H1 (cell line): ENCODE results near the gene DHRS13. TPM values are rescaled to one million over a fixed set of nuclear protein-coding genes. Genes with fewer than 3 reads are reported as not detected.

Experiments
- CTCF ChIA-PET: fragments of 300-600 bp; sonication (Branson Sonifier 250); formaldehyde crosslinking; loops from one replicate; lab custom pipeline; 2021; ENCODE audit not compliant: partially characterized antibody; lab: Charles Lee
- POLR2A ChIA-PET: fragments of 300-600 bp; sonication (Branson Sonifier 250); formaldehyde crosslinking; loops from one replicate; lab custom pipeline; 2021; ENCODE audit warnings: inconsistent platforms; ENCODE audit not compliant: partially characterized antibody; lab: Charles Lee
- DNase-seq, 2 experiments: peaks; one replicate each; pipeline versions ENCODE4 v3.0.0 to v3.0.0-alpha.2; 2010 to 2022; ENCODE audit warnings: low spot score in 2 of 2, low read depth in 1 of 2, mixed read lengths in 1 of 2
- FAIRE-seq: peaks from 2 replicates; lab custom pipeline; 2011; peaks lifted over from hg19 to GRCh38; lab: Jason Lieb, UNC
- H2AFZ ChIP-seq: 2 replicates; pipeline ENCODE4 v1.8.1; 2012; ENCODE audit warnings: low read length, inconsistent platforms
- H2AK5ac ChIP-seq: 2 replicates; pipeline ENCODE4 v1.6.1; 2013; ENCODE audit warnings: low read depth, low read length
- H2BK120ac ChIP-seq: replicated peaks from 2 replicates; pipeline ENCODE3; 2013; ENCODE audit warnings: low read depth, low read length, inconsistent platforms
- H2BK12ac ChIP-seq: 2 replicates; pipeline ENCODE4 v1.6.1; 2013; ENCODE audit warnings: low read depth, low read length
- H2BK15ac ChIP-seq: 2 replicates; pipeline ENCODE4 v1.6.1; 2013; ENCODE audit warnings: low read length
- H2BK20ac ChIP-seq: 2 replicates; pipeline ENCODE4 v1.6.1; 2013; ENCODE audit warnings: low read length
- H2BK5ac ChIP-seq: 2 replicates; pipeline ENCODE4 v1.6.1; 2013; ENCODE audit warnings: low read depth, low read length
- H3K14ac ChIP-seq: 2 replicates; pipeline ENCODE4 v1.6.1; 2013; ENCODE audit warnings: inconsistent platforms; ENCODE audit not compliant: insufficient read length
- H3K18ac ChIP-seq: 2 replicates; pipeline ENCODE4 v1.6.1; 2013; ENCODE audit warnings: low read length; ENCODE audit errors: extremely low read depth
- H3K23ac ChIP-seq: 2 replicates; pipeline ENCODE4 v1.6.1; 2013; ENCODE audit warnings: inconsistent platforms; ENCODE audit not compliant: insufficient read length
- H3K23me2 ChIP-seq: 2 replicates; pipeline ENCODE4 v1.6.1; 2013; ENCODE audit warnings: low read depth, low read length
- H3K27ac ChIP-seq: 2 replicates; pipeline ENCODE4 v1.6.1; 2011; ENCODE audit warnings: low read depth, low read length, inconsistent platforms
- H3K27me3 ChIP-seq, 4 experiments: replicated peaks in 1 of 4; 1 replicate in 1 of 4; 2 replicates in 3 of 4; pipeline versions ENCODE4 v1.6.1 to v1.8.1; 2011 to 2013; ENCODE audit warnings: low read length in 3 of 4, mild to moderate bottlenecking in 3 of 4, inconsistent platforms in 2 of 4, mixed read lengths in 2 of 4, moderate library complexity in 1 of 4; ENCODE audit not compliant: control insufficient read depth in 3 of 4, insufficient read depth in 3 of 4; ENCODE audit errors: extremely low read depth in 1 of 4
- H3K36me3 ChIP-seq, 4 experiments: 2 replicates each; pipeline versions ENCODE4 v1.6.1 to v1.8.1; 2011 to 2013; ENCODE audit warnings: mild to moderate bottlenecking in 4 of 4, low read length in 3 of 4, moderate library complexity in 2 of 4, control low read depth in 1 of 4, inconsistent platforms in 1 of 4; ENCODE audit not compliant: insufficient read depth in 4 of 4, control insufficient read depth in 2 of 4
- H3K4ac ChIP-seq: replicated peaks from 2 replicates; pipeline ENCODE3; 2013; ENCODE audit warnings: low read length, low read depth, mixed read lengths, inconsistent platforms; ENCODE audit not compliant: insufficient read length
- H3K4me1 ChIP-seq, 4 experiments: replicated peaks in 1 of 4; 1 replicate in 1 of 4; 2 replicates in 3 of 4; pipeline versions ENCODE4 v1.6.1 to v1.8.1; 2011 to 2013; ENCODE audit warnings: low read length in 3 of 4, inconsistent platforms in 2 of 4, mixed read lengths in 1 of 4; ENCODE audit not compliant: insufficient read depth in 4 of 4, control insufficient read depth in 3 of 4
- H3K4me2 ChIP-seq, 2 experiments: 2 replicates each; pipeline versions ENCODE4 v1.6.1 to v1.8.1; 2011 to 2013; ENCODE audit warnings: low read depth in 2 of 2, low read length in 2 of 2, control low read depth in 1 of 2, inconsistent platforms in 1 of 2, mild to moderate bottlenecking in 1 of 2; ENCODE audit not compliant: insufficient read depth in 1 of 2
- H3K4me3 ChIP-seq, 4 experiments: fragments of 200-600, 300-600 bp in 1 of 4; sonication (generic), shearing (Covaris generic), sonication (Bioruptor Twin) in 1 of 4; 2 replicates each; pipeline versions ENCODE4 v1.5.1 to v1.8.1; 2011 to 2016; ENCODE audit warnings: low read length in 4 of 4, low read depth in 3 of 4, control low read depth in 2 of 4, inconsistent platforms in 2 of 4, mild to moderate bottlenecking in 2 of 4, mixed read lengths in 1 of 4, moderate library complexity in 1 of 4; ENCODE audit not compliant: insufficient read depth in 2 of 4; ENCODE audit errors: extremely low read depth in 1 of 4
- H3K56ac ChIP-seq: replicated peaks from 2 replicates; pipeline ENCODE3; 2013; ENCODE audit warnings: low read depth, mild to moderate bottlenecking, mixed read lengths, low read length, inconsistent platforms; ENCODE audit not compliant: insufficient read length
- H3K79me1 ChIP-seq: 2 replicates; pipeline ENCODE4 v1.6.1; 2013; ENCODE audit warnings: low read depth, low read length, control low read depth
- H3K79me2 ChIP-seq, 2 experiments: 2 replicates each; pipeline versions ENCODE4 v1.6.1 to v1.8.1; 2012 to 2013; ENCODE audit warnings: low read length in 2 of 2, mild to moderate bottlenecking in 2 of 2, inconsistent platforms in 1 of 2; ENCODE audit not compliant: insufficient read depth in 2 of 2, control insufficient read depth in 1 of 2
- H3K9ac ChIP-seq, 4 experiments: replicated peaks in 1 of 4; 1 replicate in 1 of 4; 2 replicates in 3 of 4; pipeline versions ENCODE4 v1.6.1 to v1.8.1; 2011 to 2013; ENCODE audit warnings: low read depth in 3 of 4, low read length in 3 of 4, control low read depth in 2 of 4, mild to moderate bottlenecking in 2 of 4, moderate library complexity in 2 of 4, inconsistent platforms in 1 of 4; ENCODE audit errors: extremely low read depth in 1 of 4
- H3K9me3 ChIP-seq, 2 experiments: 2 replicates each; pipeline versions ENCODE4 v1.6.1 to v1.8.1; 2012 to 2013; ENCODE audit warnings: mild to moderate bottlenecking in 2 of 2, moderate library complexity in 2 of 2, control low read depth in 1 of 2, inconsistent platforms in 1 of 2, low read depth in 1 of 2, low read length in 1 of 2, mixed read lengths in 1 of 2; ENCODE audit not compliant: insufficient read depth in 2 of 2
- H4K20me1 ChIP-seq, 2 experiments: replicated peaks in 1 of 2; 2 replicates each; pipeline versions ENCODE3 to v1.8.1; 2011 to 2013; ENCODE audit warnings: inconsistent platforms in 2 of 2, low read length in 2 of 2, mild to moderate bottlenecking in 1 of 2; ENCODE audit not compliant: insufficient read depth in 2 of 2, control insufficient read depth in 1 of 2
- H4K5ac ChIP-seq: 2 replicates; pipeline ENCODE4 v1.6.1; 2013; ENCODE audit warnings: low read length, low read depth, mixed read lengths, inconsistent platforms; ENCODE audit not compliant: insufficient read length
- H4K8ac ChIP-seq: 2 replicates; pipeline ENCODE4 v1.8.0; 2013; ENCODE audit warnings: mild to moderate bottlenecking, moderate library complexity, low read length, inconsistent platforms; ENCODE audit not compliant: insufficient read depth; ENCODE audit errors: extremely low read depth
- H4K91ac ChIP-seq: replicated peaks from 2 replicates; pipeline ENCODE3; 2013; ENCODE audit warnings: low read length, mixed read lengths, inconsistent platforms; ENCODE audit not compliant: insufficient read length
- POLR2A ChIP-seq, 2 experiments: IDR thresholded peaks; 1 replicate in 1 of 2; 2 replicates in 1 of 2; pipeline ENCODE4 v1.6.1; 2011; ENCODE audit warnings: low read depth in 2 of 2, low read length in 2 of 2, mild to moderate bottlenecking in 2 of 2; ENCODE audit errors: control extremely low read depth in 1 of 2
- TAF7 ChIP-seq: optimal IDR thresholded peaks from 2 replicates; pipeline ENCODE3; 2011; ENCODE audit warnings: low read depth, mild to moderate bottlenecking, inconsistent platforms, low read length, moderate library complexity, borderline replicate concordance
- TBP ChIP-seq: IDR thresholded peaks from 2 replicates; pipeline ENCODE4 v1.6.1; 2011; ENCODE audit warnings: low read depth, low read length, improper control_type of control experiment
- WGBS, 2 experiments: shearing (Covaris generic) in 1 of 2; methylation state at CpG; one replicate each; pipeline versions ENCODE4 v1.1.6 to v1.1.7; 2013 to 2015; ENCODE audit warnings: low lambda C conversion rate in 2 of 2, mixed read lengths in 2 of 2, inconsistent platforms in 1 of 2, low coverage in 1 of 2, missing lambda C conversion rate in 1 of 2; ENCODE audit not compliant: insufficient replicate concordance in 2 of 2, insufficient coverage in 1 of 2, insufficient read length in 1 of 2; ENCODE audit errors: extremely low coverage in 1 of 2, missing lambda C conversion rate in 1 of 2; 5-methylcytosine and 5-hydroxymethylcytosine counted together
- polyA plus RNA-seq, 7 experiments: library from polyadenylated mRNA; depleted of rRNA in 3 of 7; stranded (reverse) in 5 of 7; unstranded in 2 of 7; fragments of >200 nt in 5 of 7; fragments of 200-250 nt in 2 of 7; gene quantifications; 1 replicate in 5 of 7; 2 replicates in 1 of 7; 4 replicates in 1 of 7; pipeline versions ENCODE4 v1.2.1 to v1.2.3, GENCODE V29; 2011 to 2013; ENCODE audit warnings: missing spikeins in 2 of 7, mixed read lengths in 2 of 7
- total RNA-seq: library from RNA; stranded (reverse); fragmentation: NEBNext Ultra II Directional; extraction: Animal tissue kit (Norgen Biotek cat#: 25700); gene quantifications from 2 replicates; pipeline ENCODE4 v1.2.1, GENCODE V29; 2021

The DHRS13 gene
- total and polyA plus RNA-seq, 2 of the 8 experiments (the other 6 are each of a cell fraction or from before 2014, with no cell fraction given): 23.7 to 30.0 TPM

GRCh38 chr17:28887871-28888471 lies 14.9 kb downstream of the DHRS13 start:
- H3K36me3 ChIP-seq: peaks cover 0 to 7% (median under 1%) of the 10 kb centered on the region in 4 experiments; a peak in 4 of 8 replicates
- H4K91ac ChIP-seq: no peak overlapping the region
- no peak overlapping the region for H4K5ac ChIP-seq
- H3K79me1 ChIP-seq: peaks cover under 1% of the 10 kb centered on the region; the same call in 1 of the 2 replicates
- H2AK5ac ChIP-seq: no peak overlapping the region
- CTCF ChIA-PET: interaction anchor here (0.7 to 3.0 kb wide), 6 partner anchors 9 to 161 kb away, joined by 3 to 10 read pairs (median 4); no protein-coding TSS in a partner anchor
- H3K79me2 ChIP-seq: 0 out of 4 replicates have a peak, but pooled peaks cover 0 to 2% of the 10 kb centered on the region in 2 experiments
- H3K4me2 ChIP-seq: no peak overlapping the region
- H3K9ac ChIP-seq: no peak overlapping the region
- no peak overlapping the region for H3K18ac ChIP-seq
- no peak overlapping the region for H3K56ac ChIP-seq
- no peak overlapping the region for H3K4ac ChIP-seq
- no peak overlapping the region for H3K27ac ChIP-seq
- 0 out of 2 replicates have a peak, but pooled peaks cover 2% of the 10 kb centered on the region for H3K23me2 ChIP-seq
- H3K23ac ChIP-seq: no peak overlapping the region
- no peak overlapping the region for H2BK12ac ChIP-seq
- no peak overlapping the region for H3K14ac ChIP-seq
- DNase-seq: no peak
- whole genome bisulfite sequencing, 2 experiments: 79% methylated on average over 10 of the region's 12 CpGs; no CpG with 5 or more reads in 1 of the 2 experiments
- H3K4me3 ChIP-seq: no peak overlapping the region
- H2BK15ac ChIP-seq: no peak overlapping the region
- POLR2A ChIA-PET: interaction anchor here (0.9 to 2.7 kb wide), 6 partner anchors 9 to 160 kb away, joined by 3 to 19 read pairs (median 4); partner anchors contain the start of genes ERAL1, FAM222B and FLOT2
- no peak overlapping the region for H2BK120ac ChIP-seq
- no peaks in the 10 kb centered on the region for H3K9me3 ChIP-seq
- no peak overlapping the region for H2BK20ac ChIP-seq
- peaks cover 6 to 9% of the 10 kb centered on the region in 2 experiments for H4K20me1 ChIP-seq
- peaks cover 0 to 3% (median under 1%) of the 10 kb centered on the region in 4 experiments; a peak in 3 of 7 replicates for H3K4me1 ChIP-seq
- TF ChIP-seq POLR2A (IDR thresholded peaks at IDR 0.05; ENCODE audit: control extremely low read depth in 1 of 2, low read depth in 2 of 2, low read length in 2 of 2) (no peak), TBP (no peak), TAF7 (no peak)
- no peak overlapping the region for H4K8ac ChIP-seq
- no peak overlapping the region for H2AFZ ChIP-seq
- H3K27me3 ChIP-seq: no peaks in the 10 kb centered on the region
- no peak overlapping the region for H2BK5ac ChIP-seq
- no peak for FAIRE-seq
